Bronchial epithelial cell (primary cell): Measurements from ENCODE around the gene UNC93A. TPM values are rescaled to one million over a fixed set of nuclear protein-coding genes. Genes with fewer than 3 reads are reported as not detected.
A peak's percentile ranks its signal among the peaks of the same experiment; 100 is the strongest.
"Not testable (repeated sequence)": the region's sequence is repeated elsewhere in the genome, so short reads cannot be mapped to it uniquely, and the experiment has no call there.

Source experiments
- DNase-seq: peaks from one replicate; pipeline ENCODE4 v3.0.0-alpha.2; 2010; ENCODE audit warnings: low read depth
- FAIRE-seq: peaks from 2 replicates; lab custom pipeline; 2011; peaks lifted over from hg19 to GRCh38; lab: Jason Lieb, UNC
- H3K27me3 ChIP-seq: 2 replicates; pipeline ENCODE4 v1.5.1; 2011; ENCODE audit warnings: low read length; ENCODE audit not compliant: control insufficient read depth, insufficient read depth
- H3K36me3 ChIP-seq: 2 replicates; pipeline ENCODE4 v1.5.1; 2011; ENCODE audit warnings: low read length; ENCODE audit not compliant: control insufficient read depth, insufficient read depth
- H3K4me3 ChIP-seq: 2 replicates; pipeline ENCODE4 v1.5.1; 2011; ENCODE audit warnings: mild to moderate bottlenecking, low read depth, low read length, control low read depth
- CTCF ChIP-seq: IDR thresholded peaks from 2 replicates; pipeline ENCODE4 v1.5.1; 2011; ENCODE audit warnings: mild to moderate bottlenecking, moderate library complexity, low read length, control low read depth, inconsistent platforms; ENCODE audit not compliant: insufficient read depth, severe bottlenecking
- total RNA-seq: library from RNA; depleted of rRNA; stranded (reverse); fragments of >200 nt; gene quantifications from 2 replicates; pipeline ENCODE4 v1.2.1, GENCODE V29; 2014

Gene UNC93A
- total RNA-seq, 1 donor from 2014 or later = not detected

GRCh38 chr6:167304912-167305311 lies 13.8 kb downstream of the UNC93A start:
- TF ChIP-seq CTCF = no peak
- FAIRE-seq = no peak
- Histone ChIP-seq H3K36me3 (no peaks in the 10 kb centered on the region), H3K27me3 (no peaks in the 10 kb centered on the region), H3K4me3 (no peak overlapping the region)
- DNase-seq = no peak

GRCh38 chr6:167305796-167306195 lies 14.7 kb downstream of the UNC93A start:
- peak; percentile 47 for FAIRE-seq
- TF ChIP-seq CTCF = no peak
- no peak overlapping the region for H3K4me3 ChIP-seq
- H3K27me3 ChIP-seq = no peaks in the 10 kb centered on the region
- no peak for DNase-seq
- no peaks in the 10 kb centered on the region for H3K36me3 ChIP-seq

- H3K27me3 ChIP-seq = no peaks in the 10 kb centered on the region
- TF ChIP-seq CTCF = no peak
- FAIRE-seq (peak; percentile 36), DNase-seq (peak; percentile 12)
- H3K36me3 ChIP-seq = no peaks in the 10 kb centered on the region
- no peak overlapping the region for H3K4me3 ChIP-seq
Observed at GRCh38 chr6:167306401-167306998, 15.4 kb downstream of the UNC93A start.

GRCh38 chr6:167307342-167307955 lies 16.3 kb downstream of the UNC93A start:
- TF ChIP-seq CTCF = no peak
- Histone ChIP-seq H3K4me3 (no peak overlapping the region), H3K36me3 (no peaks in the 10 kb centered on the region), H3K27me3 (no peaks in the 10 kb centered on the region)
- FAIRE-seq (no peak), DNase-seq (no peak)

- FAIRE-seq = no peak
- Histone ChIP-seq H3K4me3 (no peak overlapping the region), H3K36me3 (no peaks in the 10 kb centered on the region), H3K27me3 (no peaks in the 10 kb centered on the region)
- no peak for DNase-seq
- TF ChIP-seq CTCF = no peak
Observed at GRCh38 chr6:167308207-167308606, 17.1 kb downstream of the UNC93A start.

GRCh38 chr6:167309355-167310192 lies 18.5 kb downstream of the UNC93A start:
- not testable (repeated sequence) for H3K4me3 ChIP-seq, DNase-seq, H3K27me3 ChIP-seq, H3K36me3 ChIP-seq
- FAIRE-seq = peak; percentile 94
